Amniotic epithelial cell (primary cell): ENCODE data around the gene SMYD3.
"Not testable (repeated sequence)": the region's sequence is repeated elsewhere in the genome, so short reads cannot be mapped to it uniquely, and the experiment has no call there.

Experiments used
- DNase-seq: peaks from one replicate; pipeline ENCODE4 v3.0.0-alpha.2; 2010; ENCODE audit warnings: low read depth

SMYD3 gene

GRCh38 chr1:246024118-246024517, 483.0 kb downstream of the SMYD3 start:
- not testable (repeated sequence) for DNase-seq

GRCh38 chr1:246020211-246020954, 486.7 kb downstream of the SMYD3 start:
- DNase-seq: peak; percentile 71

GRCh38 chr1:246018146-246018545, 488.9 kb downstream of the SMYD3 start:
- DNase-seq: no peak

GRCh38 chr1:246012341-246012740, 494.7 kb downstream of the SMYD3 start:
- peak; percentile 63 for DNase-seq

- DNase-seq: no peak
Measured at GRCh38 chr1:246010386-246010785, 496.7 kb downstream of the SMYD3 start.

GRCh38 chr1:246008363-246008831, 498.7 kb downstream of the SMYD3 start:
- DNase-seq: no peak

GRCh38 chr1:246005067-246005466, 502.0 kb downstream of the SMYD3 start:
- peak; percentile 98 for DNase-seq

- no peak for DNase-seq
Measured at GRCh38 chr1:246004301-246004700, 502.8 kb downstream of the SMYD3 start.

- no peak for DNase-seq
Measured at GRCh38 chr1:246003442-246003730, 503.7 kb downstream of the SMYD3 start.

- peak; percentile 87 for DNase-seq
Measured at GRCh38 chr1:246002725-246003441, 504.2 kb downstream of the SMYD3 start.

- peak; percentile 94 for DNase-seq
Measured at GRCh38 chr1:246001837-246002230, 505.2 kb downstream of the SMYD3 start.

GRCh38 chr1:246001142-246001836, 505.8 kb downstream of the SMYD3 start:
- peak; percentile 92 for DNase-seq

- peak; percentile 26 for DNase-seq
Measured at GRCh38 chr1:246000638-246001015, 506.5 kb downstream of the SMYD3 start.

- no peak for DNase-seq
Measured at GRCh38 chr1:245999697-246000637, 507.1 kb downstream of the SMYD3 start.

- peak; percentile 76 for DNase-seq
Measured at GRCh38 chr1:245997471-245998258, 509.4 kb downstream of the SMYD3 start.

GRCh38 chr1:245996811-245997210, 510.3 kb downstream of the SMYD3 start:
- no peak for DNase-seq

- DNase-seq: no peak
Measured at GRCh38 chr1:245995474-245995873, 511.6 kb downstream of the SMYD3 start.

GRCh38 chr1:245991266-245991665, 515.8 kb downstream of the SMYD3 start:
- no peak for DNase-seq

GRCh38 chr1:245990315-245991022, 516.6 kb downstream of the SMYD3 start:
- no peak for DNase-seq

- DNase-seq: peak; percentile 56
Measured at GRCh38 chr1:245988393-245989078, 518.5 kb downstream of the SMYD3 start.
